Measurements from ENCODE around the gene TBX4.

GRCh38 chr17:61517265-61517664, 65.0 kb downstream of the TBX4 start:
- no peak for TF ChIP-seq EZH2 (IDR thresholded peaks at IDR 0.05; ENCODE audit: insufficient read depth, poor library complexity, severe bottlenecking)
- no peak for TF ChIP-seq EZH2phosphoT487 (IDR thresholded peaks at IDR 0.05; ENCODE audit: insufficient read depth, low read depth)
